SK-N-MC (cell line): ENCODE results near the gene LTBP1.

Source experiments
- DNase-seq: peaks from one replicate; pipeline ENCODE4 v3.0.0-alpha.2; 2011; ENCODE audit warnings: low read depth, low spot score
- H3K27ac ChIP-seq: fragments of 200-600 bp; sonication (generic); 2 replicates; pipeline ENCODE4 v1.5.1; 2016; ENCODE audit warnings: mixed run types
- H3K36me3 ChIP-seq: fragments of 200-600 bp; sonication (generic); 2 replicates; pipeline ENCODE4 v1.6.1; 2017; ENCODE audit warnings: antibody characterized with exemption, low read length, mixed read lengths; ENCODE audit not compliant: insufficient read depth
- H3K4me3 ChIP-seq: fragments of 200-600 bp; sonication (generic); 2 replicates; pipeline ENCODE4 v1.5.1; 2016
- H3K9ac ChIP-seq: fragments of 200-600 bp; sonication (generic); 2 replicates; pipeline ENCODE4 v1.8.0; 2017; ENCODE audit warnings: mixed run types, mixed read lengths; ENCODE audit not compliant: insufficient read length
- H3K9me3 ChIP-seq: fragments of 200-600 bp; sonication (generic); 2 replicates; pipeline ENCODE4 v1.6.1; 2017; ENCODE audit warnings: low read depth, mild to moderate bottlenecking, antibody characterized with exemption, low read length, moderate library complexity, mixed read lengths
- EZH2 ChIP-seq: fragments of 200-600 bp; sonication (generic); IDR thresholded peaks from one replicate; pipeline ENCODE4 v1.6.1; 2017; ENCODE audit warnings: antibody characterized with exemption
- FOXP2 ChIP-seq: optimal IDR thresholded peaks from 2 replicates; pipeline ENCODE3; 2011; ENCODE audit warnings: mild to moderate bottlenecking, moderate library complexity; ENCODE audit not compliant: insufficient read depth; ENCODE audit errors: extremely low read length, control extremely low read depth
- POLR2AphosphoS5 ChIP-seq: IDR thresholded peaks from 2 replicates; pipeline ENCODE4 v1.6.1; 2012; ENCODE audit warnings: mild to moderate bottlenecking, low read depth, low read length, borderline replicate concordance

The LTBP1 gene

DNA sequence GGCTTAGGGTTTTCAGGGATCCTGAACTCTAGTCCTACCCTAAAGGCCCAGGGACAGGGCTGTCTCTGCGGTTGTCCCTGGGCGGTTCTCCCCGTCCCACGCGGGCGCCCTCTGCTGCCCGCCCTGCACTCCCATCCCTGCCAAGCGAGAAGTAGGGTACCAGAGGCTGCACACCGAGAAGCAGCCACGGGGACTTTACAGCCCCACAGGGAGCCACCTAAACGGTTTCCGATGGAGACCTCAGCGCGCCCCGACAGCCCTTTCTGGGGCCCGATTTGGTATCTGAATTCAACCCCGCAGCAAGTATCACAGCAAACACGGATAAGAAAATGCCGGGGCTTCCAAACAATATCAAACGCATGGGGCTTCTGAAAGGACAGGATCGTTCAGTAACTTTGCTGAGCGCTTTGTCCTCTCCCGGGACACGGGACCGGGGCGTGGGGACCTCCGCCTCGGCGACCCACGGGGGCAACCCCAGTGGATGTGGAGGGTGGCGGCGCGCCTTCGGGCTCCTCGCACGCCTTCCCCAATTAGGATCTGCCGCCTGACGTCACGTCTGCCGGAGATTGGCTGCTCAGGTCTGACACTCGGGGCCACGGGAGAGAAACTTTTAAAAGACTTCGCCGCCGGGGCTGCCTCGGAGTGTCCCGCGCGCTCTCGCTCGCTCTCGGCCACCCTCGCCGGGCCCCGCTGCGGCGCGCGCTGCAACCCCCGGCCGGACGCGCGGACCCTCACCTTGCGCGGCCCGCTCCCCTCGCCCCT is at the start of gene LTBP1:
LTBP1 (plus strand) TSS at position 640 of the 762 bp plus-strand sequence. CDS start 372 bp downstream, outside the sequence.
- H3K36me3 ChIP-seq = no peaks in the 10 kb centered on the region
- H3K4me3 ChIP-seq = peak within 1 kb of the TSS; percentile 97
- TF ChIP-seq FOXP2 (peak; percentile 18), POLR2AphosphoS5 (no peak)
- H3K9ac ChIP-seq = peak within 1 kb of the TSS; percentile 71
- DNase-seq = no peak
- H3K9me3 ChIP-seq = no peaks in the 10 kb centered on the region
- H3K27ac ChIP-seq = no peak within 1 kb of the TSS

GRCh38 chr2:32900246-32900973 is 46.3 kb upstream of the LTBP1 start:
- no peak for DNase-seq
- Histone ChIP-seq H3K9me3 (no peaks in the 10 kb centered on the region), H3K4me3 (no peak overlapping the region), H3K9ac (no peak overlapping the region), H3K36me3 (no peaks in the 10 kb centered on the region), H3K27ac (no peak overlapping the region)
- no peak for TF ChIP-seq EZH2
- TF ChIP-seq FOXP2 = no peak
- no peak for TF ChIP-seq POLR2AphosphoS5

DNA sequence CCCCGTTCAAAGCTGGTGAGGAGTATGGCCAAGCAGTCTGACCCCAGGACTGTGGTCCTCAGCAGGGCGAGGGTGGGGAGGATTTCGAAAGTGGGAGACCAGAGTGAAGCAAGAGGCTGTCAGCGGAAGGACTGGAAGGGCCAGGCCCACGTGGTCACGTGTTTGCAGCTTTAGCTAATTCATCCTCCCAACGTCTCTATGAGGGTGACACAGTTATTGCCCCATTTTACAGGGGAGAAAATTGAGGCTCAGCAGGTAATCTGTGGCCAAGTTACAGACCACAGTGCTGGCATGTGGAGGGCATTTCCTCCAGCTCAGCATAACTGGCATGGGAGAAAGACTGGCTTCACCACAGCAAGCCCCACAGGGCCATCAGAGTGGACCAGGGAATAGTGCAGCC is 45.4 kb upstream of the LTBP1 start:
- H3K27ac ChIP-seq = no peak overlapping the region

DNA sequence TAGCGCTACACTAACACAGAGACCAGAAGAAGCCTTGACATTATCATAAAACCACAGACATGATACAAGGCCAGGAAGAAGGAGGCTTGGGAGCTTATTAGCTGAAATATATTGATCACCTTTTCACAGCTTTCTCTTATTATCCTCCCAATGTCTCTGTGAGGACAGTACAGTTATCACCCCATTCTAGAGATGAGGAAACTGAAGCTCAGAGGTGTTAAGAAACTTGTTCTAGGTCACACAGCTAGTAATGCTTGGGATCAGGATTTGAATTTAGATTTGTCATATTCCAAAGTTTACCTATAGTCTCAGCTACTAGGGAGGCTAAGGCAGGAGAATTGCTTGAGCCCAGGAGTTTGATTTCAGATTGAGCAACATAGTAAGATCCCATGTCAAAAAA is 44.6 kb upstream of the LTBP1 start:
- DNase-seq = no peak
- no peak overlapping the region for H3K9ac ChIP-seq
- TF ChIP-seq EZH2 = no peak
- no peak overlapping the region for H3K4me3 ChIP-seq
- H3K36me3 ChIP-seq = no peaks in the 10 kb centered on the region
- H3K27ac ChIP-seq = no peak overlapping the region
- H3K9me3 ChIP-seq = no peaks in the 10 kb centered on the region

More for the DNA sequence above, 45.4 kb upstream of the LTBP1 start:
- Histone ChIP-seq H3K9me3 (no peaks in the 10 kb centered on the region), H3K4me3 (no peak overlapping the region), H3K36me3 (no peaks in the 10 kb centered on the region), H3K9ac (no peak overlapping the region)
- TF ChIP-seq EZH2 = no peak
- TF ChIP-seq POLR2AphosphoS5 = no peak
- no peak for TF ChIP-seq FOXP2
- no peak for DNase-seq

- TF ChIP-seq FOXP2 = no peak
- no peak for TF ChIP-seq POLR2AphosphoS5
- TF ChIP-seq EZH2 = no peak
- no peak overlapping the region for H3K27ac ChIP-seq
- DNase-seq = no peak
- H3K4me3 ChIP-seq = no peak overlapping the region
- no peak overlapping the region for H3K9ac ChIP-seq
- no peaks in the 10 kb centered on the region for H3K36me3 ChIP-seq
- H3K9me3 ChIP-seq = no peaks in the 10 kb centered on the region
Observed at GRCh38 chr2:32902986-32903385, 43.8 kb upstream of the LTBP1 start.

- H3K9me3 ChIP-seq = no peaks in the 10 kb centered on the region
- no peak for DNase-seq
- no peaks in the 10 kb centered on the region for H3K36me3 ChIP-seq
- TF ChIP-seq FOXP2 (no peak), POLR2AphosphoS5 (no peak), EZH2 (no peak)
- H3K9ac ChIP-seq = no peak overlapping the region
- no peak overlapping the region for H3K4me3 ChIP-seq
- H3K27ac ChIP-seq = no peak overlapping the region
Observed at GRCh38 chr2:32904074-32904473, 42.7 kb upstream of the LTBP1 start.

DNA sequence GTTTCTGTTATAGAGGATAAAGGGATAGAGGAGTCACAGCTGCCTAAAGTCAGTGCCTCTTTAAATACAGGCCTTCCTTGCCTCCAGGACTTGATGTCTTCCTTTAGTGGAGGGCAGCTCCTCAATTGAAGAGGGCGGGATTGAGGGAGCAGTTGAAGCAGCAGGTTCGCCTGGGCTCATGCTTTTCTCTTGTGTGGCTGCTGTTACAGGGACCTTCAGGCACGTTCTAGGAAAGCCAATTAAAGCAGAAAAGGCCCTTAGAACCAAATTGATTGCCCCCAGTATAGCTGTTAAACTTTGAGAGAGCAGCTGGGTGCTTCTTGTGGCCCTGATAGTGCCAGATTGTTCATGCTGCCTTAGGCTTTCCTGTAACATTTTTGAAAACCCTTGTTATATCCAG is 42.0 kb upstream of the LTBP1 start:
- DNase-seq = no peak
- Histone ChIP-seq H3K9me3 (no peaks in the 10 kb centered on the region), H3K4me3 (no peak overlapping the region), H3K27ac (no peak overlapping the region), H3K36me3 (no peaks in the 10 kb centered on the region), H3K9ac (no peak overlapping the region)
- TF ChIP-seq EZH2 = no peak
- no peak for TF ChIP-seq POLR2AphosphoS5
- no peak for TF ChIP-seq FOXP2

DNA sequence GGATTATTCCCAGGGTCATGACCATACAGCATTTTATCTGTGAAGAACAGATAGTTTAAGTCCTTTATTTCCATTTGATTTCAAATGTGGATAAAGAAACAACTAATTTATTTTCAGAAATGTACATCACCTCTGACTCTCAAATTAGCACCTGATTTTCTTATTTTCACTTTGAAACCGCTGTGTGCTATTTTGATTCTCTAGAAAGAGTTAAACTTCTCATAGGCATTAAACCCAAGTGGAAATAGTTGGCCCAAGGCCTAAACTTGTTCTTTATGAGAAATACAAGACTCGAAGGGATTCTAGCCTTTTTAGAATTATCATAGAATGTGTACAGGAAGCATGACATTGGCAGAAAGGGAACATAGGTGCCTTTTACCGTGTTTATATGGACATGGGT is 41.5 kb upstream of the LTBP1 start:
- Histone ChIP-seq H3K36me3 (no peaks in the 10 kb centered on the region), H3K4me3 (no peak overlapping the region), H3K27ac (no peak overlapping the region), H3K9ac (no peak overlapping the region), H3K9me3 (no peaks in the 10 kb centered on the region)
- no peak for TF ChIP-seq POLR2AphosphoS5
- no peak for TF ChIP-seq EZH2
- TF ChIP-seq FOXP2 = no peak
- DNase-seq = no peak
